ENCODE measurements around the gene NKPD1.

NKPD1 gene

GRCh38 chr19:45151320-45151719, 9.5 kb downstream of the NKPD1 start:
- no peaks in the 10 kb centered on the region; the same call in 1 of the 2 replicates for H3K36me3 ChIP-seq (ENCODE audit: control insufficient read depth, insufficient read depth, low read length)
- DNase-seq (ENCODE audit: extremely low read depth, insufficient read length) = no peak
- TF ChIP-seq, protein P1, sequence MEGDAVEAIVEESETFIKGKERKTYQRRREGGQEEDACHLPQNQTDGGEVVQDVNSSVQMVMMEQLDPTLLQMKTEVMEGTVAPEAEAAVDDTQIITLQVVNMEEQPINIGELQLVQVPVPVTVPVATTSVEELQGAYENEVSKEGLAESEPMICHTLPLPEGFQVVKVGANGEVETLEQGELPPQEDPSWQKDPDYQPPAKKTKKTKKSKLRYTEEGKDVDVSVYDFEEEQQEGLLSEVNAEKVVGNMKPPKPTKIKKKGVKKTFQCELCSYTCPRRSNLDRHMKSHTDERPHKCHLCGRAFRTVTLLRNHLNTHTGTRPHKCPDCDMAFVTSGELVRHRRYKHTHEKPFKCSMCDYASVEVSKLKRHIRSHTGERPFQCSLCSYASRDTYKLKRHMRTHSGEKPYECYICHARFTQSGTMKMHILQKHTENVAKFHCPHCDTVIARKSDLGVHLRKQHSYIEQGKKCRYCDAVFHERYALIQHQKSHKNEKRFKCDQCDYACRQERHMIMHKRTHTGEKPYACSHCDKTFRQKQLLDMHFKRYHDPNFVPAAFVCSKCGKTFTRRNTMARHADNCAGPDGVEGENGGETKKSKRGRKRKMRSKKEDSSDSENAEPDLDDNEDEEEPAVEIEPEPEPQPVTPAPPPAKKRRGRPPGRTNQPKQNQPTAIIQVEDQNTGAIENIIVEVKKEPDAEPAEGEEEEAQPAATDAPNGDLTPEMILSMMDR (IDR thresholded peaks at IDR 0.05; ENCODE audit: insufficient read depth, low read length, poor library complexity, severe bottlenecking) = no peak

GRCh38 chr19:45150751-45151281, 10.0 kb downstream of the NKPD1 start:
- Histone ChIP-seq H3K27me3 (replicated peaks; ENCODE audit: control insufficient read depth, insufficient read depth, low read length) (no peaks in the 10 kb centered on the region; the same call in 1 of the 2 replicates), H3K4me3 (replicated peaks; ENCODE audit: low read depth, low read length) (no peak overlapping the region), H3K36me3 (ENCODE audit: control insufficient read depth, insufficient read depth, low read length) (peaks cover 2% of the 10 kb centered on the region)
- TF ChIP-seq, protein P1 (IDR thresholded peaks at IDR 0.05; ENCODE audit: insufficient read depth, low read length, poor library complexity, severe bottlenecking) = no peak
- DNase-seq (ENCODE audit: extremely low read depth, insufficient read length) = no peak

More at GRCh38 chr19:45151320-45151719, 9.5 kb downstream of the NKPD1 start:
- Histone ChIP-seq H3K27me3 (replicated peaks; ENCODE audit: control insufficient read depth, insufficient read depth, low read length) (no peaks in the 10 kb centered on the region; the same call in 1 of the 2 replicates), H3K4me3 (replicated peaks; ENCODE audit: low read depth, low read length) (no peak overlapping the region)

DNA sequence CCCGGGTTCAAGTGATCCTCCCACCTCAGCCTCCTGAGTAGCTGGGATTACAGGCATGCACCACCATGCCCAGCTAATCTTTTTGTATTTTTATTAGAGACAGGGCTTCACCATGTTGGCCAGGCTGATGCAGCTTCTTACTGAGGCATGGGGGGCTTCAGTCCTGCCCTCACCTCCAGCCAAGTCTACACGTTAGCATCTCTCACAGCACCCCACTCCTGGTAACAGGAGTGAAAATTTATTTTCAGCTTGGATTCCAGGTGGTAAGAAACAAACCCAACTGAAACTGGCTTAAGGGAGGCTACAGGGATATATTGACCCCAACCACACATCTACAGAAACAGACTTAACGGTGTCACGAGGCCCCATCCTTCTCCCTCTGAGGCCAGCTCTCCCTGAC, 10.6 kb downstream of the NKPD1 start:
- Histone ChIP-seq H3K27me3 (replicated peaks; ENCODE audit: control insufficient read depth, insufficient read depth, low read length) (no peaks in the 10 kb centered on the region; the same call in 1 of the 2 replicates), H3K36me3 (ENCODE audit: control insufficient read depth, insufficient read depth, low read length) (peaks cover 4% of the 10 kb centered on the region), H3K4me3 (replicated peaks; ENCODE audit: low read depth, low read length) (no peak overlapping the region)
- DNase-seq (ENCODE audit: extremely low read depth, insufficient read length) = no peak
- TF ChIP-seq, protein P1 (IDR thresholded peaks at IDR 0.05; ENCODE audit: insufficient read depth, low read length, poor library complexity, severe bottlenecking) = no peak

DNA sequence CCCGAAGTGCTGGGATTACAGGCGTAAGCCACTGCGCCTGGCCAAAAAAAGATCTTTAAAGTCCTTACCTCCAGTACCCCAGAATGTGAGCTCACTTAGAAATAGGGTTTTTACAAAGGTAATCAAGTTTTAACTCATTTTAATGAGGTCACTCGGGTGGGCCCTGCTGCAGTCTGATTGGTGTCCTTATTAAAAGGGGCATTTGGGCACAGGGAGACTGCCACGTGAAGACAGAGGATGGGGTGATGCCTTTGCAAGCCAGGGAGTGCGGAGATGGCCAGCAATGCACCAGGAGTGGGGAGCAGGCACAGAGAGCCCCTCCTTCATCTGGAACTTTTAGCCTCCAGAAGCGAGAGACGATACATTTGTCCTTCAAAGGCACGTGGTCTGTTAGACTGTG, 11.7 kb downstream of the NKPD1 start:
- H3K27me3 ChIP-seq (replicated peaks; ENCODE audit: control insufficient read depth, insufficient read depth, low read length) = no peaks in the 10 kb centered on the region; the same call in 1 of the 2 replicates
- DNase-seq (ENCODE audit: extremely low read depth, insufficient read length) = no peak
- H3K36me3 ChIP-seq (ENCODE audit: control insufficient read depth, insufficient read depth, low read length) = peaks cover 4% of the 10 kb centered on the region
- TF ChIP-seq, protein P1 (IDR thresholded peaks at IDR 0.05; ENCODE audit: insufficient read depth, low read length, poor library complexity, severe bottlenecking) = no peak
- no peak overlapping the region for H3K4me3 ChIP-seq (replicated peaks; ENCODE audit: low read depth, low read length)

DNA sequence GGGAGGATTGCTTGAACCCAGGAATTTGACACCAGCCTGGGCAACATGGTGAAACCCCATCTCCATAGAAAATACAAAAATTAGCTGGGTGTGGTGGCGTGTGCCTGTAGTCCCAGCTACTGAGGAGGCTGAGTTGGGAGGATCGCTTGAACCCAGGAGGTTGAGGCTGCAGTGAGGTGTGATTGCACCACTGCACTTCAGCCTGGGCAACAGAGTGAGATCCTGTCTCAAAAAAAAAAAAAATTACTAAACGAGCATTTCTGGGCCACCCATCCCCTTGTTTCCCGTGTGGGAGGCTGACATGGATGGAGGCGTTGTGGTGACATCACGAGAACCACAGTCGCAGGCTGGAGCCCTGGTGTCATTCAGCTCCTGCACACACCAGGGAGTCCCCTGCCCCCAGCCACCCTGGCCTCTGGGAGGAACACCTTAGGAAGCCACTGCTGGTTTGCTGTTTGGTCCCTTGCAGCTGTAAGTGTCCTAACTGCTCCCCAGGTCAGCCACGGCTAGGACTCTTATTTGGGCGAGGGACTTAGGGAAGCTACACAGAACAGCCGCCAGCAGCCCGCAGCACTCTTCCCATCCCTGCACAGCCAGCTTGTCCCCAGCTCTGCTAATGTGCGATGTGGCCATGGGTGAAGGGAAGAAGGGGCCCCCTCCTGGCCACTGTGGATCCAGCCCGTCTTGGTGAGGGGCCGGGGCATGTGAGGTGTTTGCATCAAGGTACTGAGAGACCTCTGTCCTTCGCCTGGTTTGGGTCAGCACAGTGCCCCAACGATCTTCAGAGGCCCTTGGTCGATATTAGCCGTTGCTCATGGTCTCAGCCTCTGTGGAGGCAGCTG, 12.7 kb downstream of the NKPD1 start:
- Histone ChIP-seq H3K27me3 (replicated peaks; ENCODE audit: control insufficient read depth, insufficient read depth, low read length) (no peaks in the 10 kb centered on the region; the same call in 1 of the 2 replicates), H3K4me3 (replicated peaks; ENCODE audit: low read depth, low read length) (no peak overlapping the region), H3K36me3 (ENCODE audit: control insufficient read depth, insufficient read depth, low read length) (peaks cover 8% of the 10 kb centered on the region)
- DNase-seq (ENCODE audit: extremely low read depth, insufficient read length) = no peak
- TF ChIP-seq, protein P1 (IDR thresholded peaks at IDR 0.05; ENCODE audit: insufficient read depth, low read length, poor library complexity, severe bottlenecking) = no peak

All from GM06990 (cell line).